ENCODE measurements around the gene RELN. TPM values are rescaled to one million over a fixed set of nuclear protein-coding genes. Genes with fewer than 3 reads are reported as not detected.

RELN gene
- total and polyA plus RNA-seq, 9 of the 15 experiments (the other 6 are each of a cell fraction or from before 2014, with no cell fraction given), result 12.9 to 43.2 (median 18.1) TPM

- TF ChIP-seq LARP7 (IDR thresholded peaks at IDR 0.05), result 0 out of 2 replicates have a peak, but pooled peaks have one; percentile 51
- TF ChIP-seq NFATC3 (IDR thresholded peaks at IDR 0.05), result peak; percentile 61; the same call in 1 of the 2 replicates
- peak; percentile 26 to 63; a peak in 3 of 4 replicates for TF ChIP-seq MLLT1 (IDR thresholded peaks at IDR 0.05)
- TF ChIP-seq ESRRA (IDR thresholded peaks at IDR 0.05; ENCODE audit: borderline replicate concordance, low read depth), result 0 out of 2 replicates have a peak, but pooled peaks have one; percentile 9
- TF ChIP-seq KLF16 (IDR thresholded peaks at IDR 0.05), result peak; percentile 97
- peak; percentile 90 for TF ChIP-seq LEF1 (IDR thresholded peaks at IDR 0.05)
- TF ChIP-seq, protein P1, sequence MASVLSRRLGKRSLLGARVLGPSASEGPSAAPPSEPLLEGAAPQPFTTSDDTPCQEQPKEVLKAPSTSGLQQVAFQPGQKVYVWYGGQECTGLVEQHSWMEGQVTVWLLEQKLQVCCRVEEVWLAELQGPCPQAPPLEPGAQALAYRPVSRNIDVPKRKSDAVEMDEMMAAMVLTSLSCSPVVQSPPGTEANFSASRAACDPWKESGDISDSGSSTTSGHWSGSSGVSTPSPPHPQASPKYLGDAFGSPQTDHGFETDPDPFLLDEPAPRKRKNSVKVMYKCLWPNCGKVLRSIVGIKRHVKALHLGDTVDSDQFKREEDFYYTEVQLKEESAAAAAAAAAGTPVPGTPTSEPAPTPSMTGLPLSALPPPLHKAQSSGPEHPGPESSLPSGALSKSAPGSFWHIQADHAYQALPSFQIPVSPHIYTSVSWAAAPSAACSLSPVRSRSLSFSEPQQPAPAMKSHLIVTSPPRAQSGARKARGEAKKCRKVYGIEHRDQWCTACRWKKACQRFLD (CRISPR knock-in tag; IDR thresholded peaks at IDR 0.05), result peak; percentile 74; the same call in 1 of the 2 replicates
- no peak for TF ChIP-seq ZNF212 (CRISPR knock-in tag; IDR thresholded peaks at IDR 0.05)
- TF ChIP-seq L3MBTL2 (IDR thresholded peaks at IDR 0.05), result peak; percentile 57; the same call in 1 of the 2 replicates
- TF ChIP-seq ZFX (CRISPR knock-in tag; IDR thresholded peaks at IDR 0.05), result no peak
- 0 out of 2 replicates have a peak, but pooled peaks have one; percentile 11 for TF ChIP-seq ETV1 (tag; conservative IDR thresholded peaks at IDR 0.05; ENCODE audit: low read depth)
- TF ChIP-seq, protein P2, sequence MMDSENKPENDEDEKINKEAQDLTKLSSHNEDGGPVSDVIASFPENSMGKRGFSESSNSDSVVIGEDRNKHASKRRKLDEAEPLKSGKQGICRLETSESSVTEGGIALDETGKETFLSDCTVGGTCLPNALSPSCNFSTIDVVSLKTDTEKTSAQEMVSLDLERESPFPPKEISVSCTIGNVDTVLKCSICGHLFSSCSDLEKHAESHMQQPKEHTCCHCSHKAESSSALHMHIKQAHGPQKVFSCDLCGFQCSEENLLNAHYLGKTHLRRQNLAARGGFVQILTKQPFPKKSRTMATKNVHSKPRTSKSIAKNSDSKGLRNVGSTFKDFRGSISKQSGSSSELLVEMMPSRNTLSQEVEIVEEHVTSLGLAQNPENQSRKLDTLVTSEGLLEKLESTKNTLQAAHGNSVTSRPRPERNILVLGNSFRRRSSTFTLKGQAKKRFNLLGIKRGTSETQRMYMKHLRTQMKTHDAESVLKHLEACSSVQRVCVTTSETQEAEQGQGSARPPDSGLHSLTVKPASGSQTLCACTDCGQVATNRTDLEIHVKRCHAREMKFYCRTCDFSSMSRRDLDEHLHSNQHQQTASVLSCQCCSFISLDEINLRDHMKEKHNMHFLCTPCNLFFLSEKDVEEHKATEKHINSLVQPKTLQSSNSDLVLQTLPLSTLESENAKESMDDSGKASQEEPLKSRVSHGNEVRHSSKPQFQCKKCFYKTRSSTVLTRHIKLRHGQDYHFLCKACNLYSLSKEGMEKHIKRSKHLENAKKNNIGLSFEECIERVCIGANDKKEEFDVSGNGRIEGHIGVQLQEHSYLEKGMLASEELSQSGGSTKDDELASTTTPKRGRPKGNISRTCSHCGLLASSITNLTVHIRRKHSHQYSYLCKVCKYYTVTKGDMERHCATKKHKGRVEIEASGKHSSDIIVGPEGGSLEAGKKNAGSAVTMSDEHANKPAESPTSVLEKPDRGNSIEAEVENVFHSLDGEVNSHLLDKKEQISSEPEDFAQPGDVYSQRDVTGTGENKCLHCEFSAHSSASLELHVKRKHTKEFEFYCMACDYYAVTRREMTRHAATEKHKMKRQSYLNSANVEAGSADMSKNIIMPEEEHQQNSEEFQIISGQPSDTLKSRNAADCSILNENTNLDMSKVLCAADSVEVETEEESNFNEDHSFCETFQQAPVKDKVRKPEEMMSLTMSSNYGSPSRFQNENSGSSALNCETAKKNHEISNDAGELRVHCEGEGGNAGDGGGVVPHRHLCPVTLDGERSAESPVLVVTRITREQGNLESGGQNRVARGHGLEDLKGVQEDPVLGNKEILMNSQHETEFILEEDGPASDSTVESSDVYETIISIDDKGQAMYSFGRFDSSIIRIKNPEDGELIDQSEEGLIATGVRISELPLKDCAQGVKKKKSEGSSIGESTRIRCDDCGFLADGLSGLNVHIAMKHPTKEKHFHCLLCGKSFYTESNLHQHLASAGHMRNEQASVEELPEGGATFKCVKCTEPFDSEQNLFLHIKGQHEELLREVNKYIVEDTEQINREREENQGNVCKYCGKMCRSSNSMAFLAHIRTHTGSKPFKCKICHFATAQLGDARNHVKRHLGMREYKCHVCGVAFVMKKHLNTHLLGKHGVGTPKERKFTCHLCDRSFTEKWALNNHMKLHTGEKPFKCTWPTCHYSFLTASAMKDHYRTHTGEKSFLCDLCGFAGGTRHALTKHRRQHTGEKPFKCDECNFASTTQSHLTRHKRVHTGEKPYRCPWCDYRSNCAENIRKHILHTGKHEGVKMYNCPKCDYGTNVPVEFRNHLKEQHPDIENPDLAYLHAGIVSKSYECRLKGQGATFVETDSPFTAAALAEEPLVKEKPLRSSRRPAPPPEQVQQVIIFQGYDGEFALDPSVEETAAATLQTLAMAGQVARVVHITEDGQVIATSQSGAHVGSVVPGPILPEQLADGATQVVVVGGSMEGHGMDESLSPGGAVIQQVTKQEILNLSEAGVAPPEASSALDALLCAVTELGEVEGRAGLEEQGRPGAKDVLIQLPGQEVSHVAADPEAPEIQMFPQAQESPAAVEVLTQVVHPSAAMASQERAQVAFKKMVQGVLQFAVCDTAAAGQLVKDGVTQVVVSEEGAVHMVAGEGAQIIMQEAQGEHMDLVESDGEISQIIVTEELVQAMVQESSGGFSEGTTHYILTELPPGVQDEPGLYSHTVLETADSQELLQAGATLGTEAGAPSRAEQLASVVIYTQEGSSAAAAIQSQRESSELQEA (IDR thresholded peaks at IDR 0.05; ENCODE audit: low read depth), result no peak; the same call in 1 of the 2 replicates
- TF ChIP-seq ZEB2 (IDR thresholded peaks at IDR 0.05), result peak; percentile 95
- peak; percentile 96 for TF ChIP-seq EP300 (IDR thresholded peaks at IDR 0.05; ENCODE audit: low read length)
- TF ChIP-seq, protein P3, sequence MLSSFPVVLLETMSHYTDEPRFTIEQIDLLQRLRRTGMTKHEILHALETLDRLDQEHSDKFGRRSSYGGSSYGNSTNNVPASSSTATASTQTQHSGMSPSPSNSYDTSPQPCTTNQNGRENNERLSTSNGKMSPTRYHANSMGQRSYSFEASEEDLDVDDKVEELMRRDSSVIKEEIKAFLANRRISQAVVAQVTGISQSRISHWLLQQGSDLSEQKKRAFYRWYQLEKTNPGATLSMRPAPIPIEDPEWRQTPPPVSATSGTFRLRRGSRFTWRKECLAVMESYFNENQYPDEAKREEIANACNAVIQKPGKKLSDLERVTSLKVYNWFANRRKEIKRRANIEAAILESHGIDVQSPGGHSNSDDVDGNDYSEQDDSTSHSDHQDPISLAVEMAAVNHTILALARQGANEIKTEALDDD (IDR thresholded peaks at IDR 0.05), result peak; percentile 85; the same call in 1 of the 2 replicates
- TF ChIP-seq TARDBP (IDR thresholded peaks at IDR 0.05), result peak; percentile 91
- TF ChIP-seq NBN (IDR thresholded peaks at IDR 0.05; ENCODE audit: low read depth), result peak; percentile 87
These were observed 145.6 kb downstream of the RELN start (continued) for GRCh38 chr7:103843689-103844480.
